Caco-2 (cell line): ENCODE data around the gene GAS7. TPM values are rescaled to one million over a fixed set of nuclear protein-coding genes. Genes with fewer than 3 reads are reported as not detected.
"Not testable (repeated sequence)": the region's sequence is repeated elsewhere in the genome, so short reads cannot be mapped to it uniquely, and the experiment has no call there.

Experiments used
- BruUV-seq: library from RNA; stranded (reverse); fragments of 400-500 nt; replicated peaks from 2 replicates; lab custom pipeline; 2021; lab: Mats Ljungman, UMichigan
- CTCF ChIA-PET: fragments of 300-600 bp; sonication (Branson Sonifier 250); formaldehyde crosslinking; loops from one replicate; lab custom pipeline; 2022; ENCODE audit warnings: antibody characterized with exemption; lab: Charles Lee
- POLR2A ChIA-PET: fragments of 300-600 bp; sonication (Branson Sonifier 250); formaldehyde crosslinking; loops from one replicate; lab custom pipeline; 2022; ENCODE audit warnings: antibody characterized with exemption; lab: Charles Lee
- DNase-seq, 2 experiments: peaks; one replicate each; pipeline versions ENCODE4 v3.0.0 to v3.0.0-alpha.2; 2020 to 2022
- H3K27me3 ChIP-seq: replicated peaks from 2 replicates; pipeline ENCODE4 v1.6.0; 2011; ENCODE audit warnings: low read length; ENCODE audit not compliant: control insufficient read depth, insufficient read depth
- H3K36me3 ChIP-seq: 2 replicates; pipeline ENCODE4 v1.5.1; 2011; ENCODE audit warnings: low read length; ENCODE audit not compliant: control insufficient read depth, insufficient read depth
- H3K4me1 ChIP-seq: fragments of 250-450 bp; sonication (Bioruptor Pico); 2 replicates; pipeline ENCODE4 v1.5.1; 2020; ENCODE audit warnings: mild to moderate bottlenecking
- H3K4me3 ChIP-seq: 2 replicates; pipeline ENCODE4 v1.5.1; 2011; ENCODE audit warnings: low read depth, mild to moderate bottlenecking, control low read depth, low read length
- H3K9me3 ChIP-seq: fragments of 250-450 bp; sonication (Bioruptor Pico); 2 replicates; pipeline ENCODE4 v1.5.1; 2020; ENCODE audit warnings: mild to moderate bottlenecking, moderate library complexity
- H3K27ac Mint-ChIP-seq: one replicate; pipeline ENCODE4 v1.8.0; 2022; ENCODE audit warnings: mixed read lengths; ENCODE audit not compliant: unreplicated experiment
- H3K27me3 Mint-ChIP-seq: one replicate; pipeline ENCODE4 v1.8.0; 2022; ENCODE audit warnings: mixed read lengths; ENCODE audit not compliant: insufficient read depth, unreplicated experiment
- H3K36me3 Mint-ChIP-seq: one replicate; pipeline ENCODE4 v1.8.0; 2022; ENCODE audit warnings: mild to moderate bottlenecking, mixed read lengths; ENCODE audit not compliant: insufficient read depth, unreplicated experiment
- H3K4me1 Mint-ChIP-seq: one replicate; pipeline ENCODE4 v1.8.0; 2022; ENCODE audit warnings: low read depth, mixed read lengths; ENCODE audit not compliant: unreplicated experiment
- H3K4me3 Mint-ChIP-seq: one replicate; pipeline ENCODE4 v1.8.0; 2022; ENCODE audit warnings: mild to moderate bottlenecking, moderate library complexity, mixed read lengths; ENCODE audit not compliant: unreplicated experiment
- H3K9me3 Mint-ChIP-seq: one replicate; pipeline ENCODE4 v1.8.0; 2022; ENCODE audit warnings: mixed read lengths; ENCODE audit not compliant: unreplicated experiment
- intact Hi-C: fragments of 100-400 bp; cut with micrococcal nuclease; formaldehyde crosslinking; loops from one replicate; pipeline ENCODE4 v1.10.0; 2022; ENCODE audit not compliant: unreplicated experiment
- total RNA-seq: library from RNA; stranded (reverse); gene quantifications from 2 replicates; pipeline ENCODE4 v1.2.3, GENCODE V29; 2022
- TF ChIP-seq, protein P1 (sequence below), 2 experiments: fragments of 200-600 bp in 1 of 2; IDR thresholded peaks; 1 replicate in 1 of 2; 2 replicates in 1 of 2; pipeline versions ENCODE4 v1.5.1 to v1.8.0; 2011 to 2022; ENCODE audit warnings: antibody characterized with exemption in 1 of 2, control low read depth in 1 of 2, inconsistent platforms in 1 of 2, low read depth in 1 of 2, low read length in 1 of 2, mild to moderate bottlenecking in 1 of 2, moderate library complexity in 1 of 2; ENCODE audit not compliant: insufficient read depth in 1 of 2, severe bottlenecking in 1 of 2, unreplicated experiment in 1 of 2

Gene GAS7
- total RNA-seq, 1 experiment from 2014 or later: 0.34 TPM

DNA sequence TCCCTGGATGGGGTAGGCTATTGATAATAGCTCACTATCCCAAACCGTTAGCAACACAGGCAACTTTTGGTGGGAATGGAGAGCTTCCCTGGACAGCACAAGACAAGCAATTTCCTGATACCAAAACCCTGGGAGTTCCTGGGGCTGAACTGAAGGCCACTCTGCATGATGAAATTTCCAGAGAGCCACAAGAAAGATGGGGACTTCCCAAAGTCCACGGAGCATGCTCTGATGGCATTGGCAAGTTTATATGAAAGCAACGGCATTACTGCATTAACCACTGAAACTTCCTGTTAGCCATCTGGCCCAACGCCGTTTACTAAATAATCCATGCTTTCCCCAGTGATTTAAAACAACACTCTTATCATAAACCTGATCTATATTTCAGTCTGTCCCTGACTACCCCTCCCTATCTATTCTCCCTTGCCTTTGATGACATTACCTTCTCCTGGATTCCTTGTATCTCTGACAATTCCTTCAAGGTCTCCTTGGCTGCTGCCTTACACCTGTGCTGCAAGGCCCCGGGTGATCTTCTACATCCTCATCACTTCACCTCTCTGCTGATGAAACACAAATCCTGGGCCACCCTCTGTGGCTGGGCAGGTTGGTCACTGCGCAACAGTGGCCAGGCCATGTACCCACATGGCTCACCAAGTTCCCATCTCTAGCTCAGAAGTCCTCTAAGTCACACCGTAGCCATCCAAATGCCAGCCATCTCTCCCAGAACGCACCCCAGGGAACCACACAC is 184.9 kb downstream of the GAS7 start:
- Histone ChIP-seq H3K4me1 (no peaks in the 10 kb centered on the region), H3K4me3 (no peak overlapping the region), H3K27me3 (no peaks in the 10 kb centered on the region), H3K36me3 (no peaks in the 10 kb centered on the region), H3K9me3 (no peaks in the 10 kb centered on the region)
- Mint-ChIP-seq H3K4me1 (no peaks in the 10 kb centered on the region), H3K27ac (no peak overlapping the region), H3K27me3 (no peaks in the 10 kb centered on the region), H3K36me3 (no peaks in the 10 kb centered on the region), H3K4me3 (no peak overlapping the region), H3K9me3 (no peaks in the 10 kb centered on the region)
- CTCF ChIA-PET: no interaction called here
- no peak for DNase-seq
- POLR2A ChIA-PET: no interaction called here
- intact Hi-C loops: no loop called here
- TF ChIP-seq, protein P1, sequence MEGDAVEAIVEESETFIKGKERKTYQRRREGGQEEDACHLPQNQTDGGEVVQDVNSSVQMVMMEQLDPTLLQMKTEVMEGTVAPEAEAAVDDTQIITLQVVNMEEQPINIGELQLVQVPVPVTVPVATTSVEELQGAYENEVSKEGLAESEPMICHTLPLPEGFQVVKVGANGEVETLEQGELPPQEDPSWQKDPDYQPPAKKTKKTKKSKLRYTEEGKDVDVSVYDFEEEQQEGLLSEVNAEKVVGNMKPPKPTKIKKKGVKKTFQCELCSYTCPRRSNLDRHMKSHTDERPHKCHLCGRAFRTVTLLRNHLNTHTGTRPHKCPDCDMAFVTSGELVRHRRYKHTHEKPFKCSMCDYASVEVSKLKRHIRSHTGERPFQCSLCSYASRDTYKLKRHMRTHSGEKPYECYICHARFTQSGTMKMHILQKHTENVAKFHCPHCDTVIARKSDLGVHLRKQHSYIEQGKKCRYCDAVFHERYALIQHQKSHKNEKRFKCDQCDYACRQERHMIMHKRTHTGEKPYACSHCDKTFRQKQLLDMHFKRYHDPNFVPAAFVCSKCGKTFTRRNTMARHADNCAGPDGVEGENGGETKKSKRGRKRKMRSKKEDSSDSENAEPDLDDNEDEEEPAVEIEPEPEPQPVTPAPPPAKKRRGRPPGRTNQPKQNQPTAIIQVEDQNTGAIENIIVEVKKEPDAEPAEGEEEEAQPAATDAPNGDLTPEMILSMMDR (IDR thresholded peaks at IDR 0.05; ENCODE audit: insufficient read depth in 1 of 2, low read depth in 1 of 2, low read length in 1 of 2, severe bottlenecking in 1 of 2, unreplicated experiment in 1 of 2): no peak
- BruUV-seq: no TSS peak

GRCh38 chr17:10010752-10011151 is 187.7 kb downstream of the GAS7 start:
- intact Hi-C loops: no loop called here
- no peaks in the 10 kb centered on the region for H3K27me3 Mint-ChIP-seq
- Histone ChIP-seq H3K9me3 (no peaks in the 10 kb centered on the region), H3K27me3 (no peaks in the 10 kb centered on the region), H3K4me1 (no peaks in the 10 kb centered on the region), H3K4me3 (no peak overlapping the region), H3K36me3 (no peaks in the 10 kb centered on the region)
- no peaks in the 10 kb centered on the region for H3K9me3 Mint-ChIP-seq
- H3K27ac Mint-ChIP-seq: no peak overlapping the region
- ChIA-PET CTCF (no interaction called here), POLR2A (no interaction called here)
- no peaks in the 10 kb centered on the region for H3K4me1 Mint-ChIP-seq
- H3K4me3 Mint-ChIP-seq: no peak overlapping the region
- DNase-seq: no peak
- TF ChIP-seq, protein P1 (IDR thresholded peaks at IDR 0.05; ENCODE audit: insufficient read depth in 1 of 2, low read depth in 1 of 2, low read length in 1 of 2, severe bottlenecking in 1 of 2, unreplicated experiment in 1 of 2): no peak
- no peaks in the 10 kb centered on the region for H3K36me3 Mint-ChIP-seq
- no TSS peak for BruUV-seq

DNA sequence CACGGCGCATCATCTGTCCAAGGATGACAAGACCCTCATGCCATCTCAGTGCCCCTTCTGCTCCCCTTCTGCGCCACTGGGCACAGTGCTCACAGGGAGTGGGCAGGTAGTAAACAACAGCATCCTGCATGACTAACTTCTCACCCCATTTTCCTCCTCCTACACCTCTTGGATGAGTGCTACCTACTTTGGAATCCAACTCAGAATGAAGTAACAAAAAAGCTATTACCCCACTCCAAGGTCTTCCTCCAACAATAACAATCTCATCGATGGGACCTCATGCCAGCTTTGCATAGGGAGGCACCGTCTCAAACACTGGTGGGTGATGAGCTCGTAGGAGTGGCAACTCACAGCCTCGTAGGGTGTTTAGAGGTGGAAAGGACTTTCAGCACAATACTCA is 194.7 kb downstream of the GAS7 start:
- intact Hi-C loops: no loop called here
- Histone ChIP-seq H3K36me3 (no peaks in the 10 kb centered on the region), H3K4me1 (no peaks in the 10 kb centered on the region), H3K27me3 (no peaks in the 10 kb centered on the region), H3K4me3 (no peak overlapping the region), H3K9me3 (no peaks in the 10 kb centered on the region)
- POLR2A ChIA-PET: no interaction called here
- Mint-ChIP-seq H3K4me3 (no peak overlapping the region), H3K36me3 (no peaks in the 10 kb centered on the region), H3K27me3 (no peaks in the 10 kb centered on the region), H3K9me3 (no peaks in the 10 kb centered on the region), H3K27ac (no peak overlapping the region), H3K4me1 (no peaks in the 10 kb centered on the region)
- CTCF ChIA-PET: no interaction called here
- no TSS peak for BruUV-seq
- DNase-seq: no peak
- TF ChIP-seq, protein P1 (IDR thresholded peaks at IDR 0.05; ENCODE audit: insufficient read depth in 1 of 2, low read depth in 1 of 2, low read length in 1 of 2, severe bottlenecking in 1 of 2, unreplicated experiment in 1 of 2): no peak

GRCh38 chr17:10002567-10003360 is 195.6 kb downstream of the GAS7 start:
- H3K27me3 Mint-ChIP-seq, intact Hi-C loops, H3K4me1 ChIP-seq, H3K4me3 Mint-ChIP-seq, CTCF ChIA-PET, H3K9me3 ChIP-seq, BruUV-seq, H3K27me3 ChIP-seq, DNase-seq, H3K36me3 ChIP-seq, H3K27ac Mint-ChIP-seq, H3K36me3 Mint-ChIP-seq, H3K4me3 ChIP-seq, H3K9me3 Mint-ChIP-seq, H3K4me1 Mint-ChIP-seq, POLR2A ChIA-PET: not testable (repeated sequence)
